SIG-M5 treated with dmso at 0.1 percent for 504 hours (cell line): ENCODE measurements around the gene PLEKHH2.

ENCODE experiments used
- DNase-seq: peaks from one replicate; lab custom pipeline; 2025; ENCODE audit not compliant: unreplicated experiment; lab: John Stamatoyannopoulos, UW

Gene PLEKHH2

DNA sequence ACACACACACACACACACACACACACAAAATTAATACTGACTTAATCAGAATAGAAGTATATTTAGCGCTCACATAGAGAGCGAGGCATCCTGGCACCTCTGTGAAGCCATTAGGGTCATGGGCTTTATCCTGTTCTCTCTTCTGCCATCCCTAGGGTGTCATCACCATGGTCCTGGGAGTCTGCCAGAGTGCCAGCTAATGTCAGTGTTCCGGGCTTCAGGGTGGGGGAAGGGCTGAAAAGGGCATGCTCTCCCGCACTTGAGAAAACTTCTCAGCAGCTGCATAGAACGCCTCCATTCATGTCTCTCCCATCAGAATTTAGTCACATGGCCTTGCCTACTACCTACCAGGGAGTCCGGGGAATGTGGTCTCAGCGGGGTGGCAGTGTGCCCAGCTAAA lies 117.1 kb downstream of the PLEKHH2 start:
- DNase-seq, result no peak

DNA sequence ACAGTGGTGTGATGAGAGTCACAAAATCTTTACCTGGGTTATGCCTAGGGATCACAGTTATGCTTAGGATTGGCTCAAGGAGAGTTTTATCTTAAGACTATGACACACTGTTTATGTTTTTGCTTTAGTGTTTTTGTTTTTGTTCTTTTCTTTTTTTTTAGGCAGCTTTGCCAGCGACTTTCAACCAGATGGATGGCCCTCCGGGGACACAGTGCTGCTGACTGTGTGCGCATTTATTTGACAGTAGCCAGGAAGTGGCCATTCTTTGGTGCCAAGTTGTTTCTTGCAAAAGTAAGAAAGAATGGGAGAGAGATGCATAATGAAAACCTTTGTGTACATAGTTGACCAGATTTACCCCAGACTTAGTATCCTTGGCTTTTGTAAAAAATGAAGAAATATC lies 121.7 kb downstream of the PLEKHH2 start:
- DNase-seq, result no peak

DNA sequence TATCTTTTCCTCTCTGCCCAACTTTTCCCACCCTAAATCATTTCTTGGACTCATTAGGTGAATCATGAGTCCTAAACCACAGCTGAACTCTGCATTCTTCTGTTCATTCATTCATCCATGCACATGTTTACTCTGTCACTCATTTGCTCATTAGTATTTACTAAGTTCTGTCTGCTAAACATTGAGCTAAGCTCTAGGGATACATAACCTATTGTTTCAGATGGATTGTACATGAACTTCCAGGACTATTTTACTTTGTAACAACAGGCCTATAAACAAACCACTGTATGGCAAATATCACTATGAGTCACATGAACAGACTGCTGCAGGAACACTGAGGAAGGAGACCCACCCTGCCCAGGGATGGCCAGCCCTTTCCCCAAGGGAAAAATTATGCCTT lies 122.1 kb downstream of the PLEKHH2 start:
- no peak for DNase-seq

DNA sequence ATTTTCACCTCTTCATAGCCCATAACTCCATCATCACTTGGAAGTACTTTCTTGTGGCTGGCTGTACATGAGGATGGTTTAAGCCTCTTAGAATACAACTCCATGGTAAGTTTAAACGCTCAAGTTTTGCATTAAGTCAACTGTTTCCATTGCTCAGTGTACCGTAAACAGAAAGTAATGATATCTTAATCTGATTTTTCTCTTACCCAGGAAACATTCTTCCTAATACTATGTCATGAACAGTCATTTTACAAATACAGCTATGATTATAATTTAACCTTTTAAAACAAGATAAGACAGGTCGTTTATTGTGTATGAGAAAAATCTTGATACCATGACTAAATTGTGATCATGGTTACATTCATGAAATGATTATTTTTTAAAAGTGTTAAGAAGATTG lies 125.2 kb downstream of the PLEKHH2 start:
- DNase-seq, result no peak

DNA sequence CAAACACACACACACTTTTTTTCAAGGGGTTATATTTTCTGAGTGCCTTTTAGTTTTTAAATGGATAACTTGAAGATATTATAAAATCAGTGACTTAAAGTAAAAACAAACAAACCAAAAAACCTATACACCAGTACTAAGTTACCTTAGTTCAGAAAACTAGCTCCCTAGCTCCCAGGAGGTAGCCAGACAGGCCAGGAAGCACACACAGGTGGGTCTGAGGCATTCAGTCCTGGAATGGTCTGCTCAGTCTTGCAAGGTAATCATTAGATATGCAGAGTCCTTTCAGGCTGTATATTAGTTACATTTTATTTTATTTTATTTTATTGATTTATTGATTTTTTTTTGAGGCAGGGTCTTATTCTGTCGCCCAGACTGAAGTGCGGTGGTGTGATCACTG lies 126.0 kb downstream of the PLEKHH2 start:
- no peak for DNase-seq

DNA sequence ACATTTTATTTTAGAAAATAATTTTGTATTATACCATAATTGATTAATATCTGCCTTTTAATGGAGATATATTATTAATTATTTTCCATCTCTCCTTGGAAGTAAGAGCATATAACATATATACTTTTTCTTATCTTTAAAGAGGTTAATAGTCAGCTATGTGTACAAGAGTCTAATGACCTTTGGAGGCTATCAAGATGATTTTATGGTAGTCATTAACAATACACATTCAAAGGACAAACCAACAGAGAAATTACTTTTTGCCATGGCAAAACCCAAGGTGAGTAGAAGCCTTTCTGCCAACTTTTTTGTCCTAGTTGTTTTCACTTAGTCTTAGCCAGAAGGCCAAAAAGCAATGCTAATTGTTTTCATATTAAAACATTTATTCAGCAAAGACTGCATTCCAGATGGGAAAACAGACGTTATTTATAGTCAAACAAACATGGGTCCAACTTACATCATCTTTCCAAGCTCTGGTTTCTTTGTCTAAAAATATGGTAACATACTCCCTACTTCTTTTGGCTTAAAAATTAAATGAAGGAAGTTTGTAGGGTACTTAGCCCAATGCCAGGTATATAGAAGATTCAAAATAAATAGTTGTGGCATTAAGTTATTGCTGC lies 127.1 kb downstream of the PLEKHH2 start:
- no peak for DNase-seq

DNA sequence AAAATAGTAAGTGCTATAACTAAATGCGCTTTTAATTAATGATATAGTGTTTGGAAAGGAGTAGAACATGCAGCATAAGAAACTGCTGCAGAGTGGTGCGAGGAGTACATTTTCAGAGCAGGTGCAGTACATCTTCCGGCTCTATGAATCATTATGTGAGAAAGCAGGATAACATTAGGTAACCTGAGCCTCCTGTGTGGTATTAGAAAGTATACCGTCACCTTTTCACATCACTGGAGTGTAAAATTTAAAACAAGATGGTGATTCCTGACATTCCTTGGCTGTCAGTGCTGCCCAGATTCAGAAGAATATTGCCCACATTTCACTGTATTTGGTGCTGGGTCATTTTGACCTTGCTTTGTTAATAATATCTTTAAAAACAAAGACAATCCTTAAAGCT lies 128.9 kb downstream of the PLEKHH2 start:
- no peak for DNase-seq

DNA sequence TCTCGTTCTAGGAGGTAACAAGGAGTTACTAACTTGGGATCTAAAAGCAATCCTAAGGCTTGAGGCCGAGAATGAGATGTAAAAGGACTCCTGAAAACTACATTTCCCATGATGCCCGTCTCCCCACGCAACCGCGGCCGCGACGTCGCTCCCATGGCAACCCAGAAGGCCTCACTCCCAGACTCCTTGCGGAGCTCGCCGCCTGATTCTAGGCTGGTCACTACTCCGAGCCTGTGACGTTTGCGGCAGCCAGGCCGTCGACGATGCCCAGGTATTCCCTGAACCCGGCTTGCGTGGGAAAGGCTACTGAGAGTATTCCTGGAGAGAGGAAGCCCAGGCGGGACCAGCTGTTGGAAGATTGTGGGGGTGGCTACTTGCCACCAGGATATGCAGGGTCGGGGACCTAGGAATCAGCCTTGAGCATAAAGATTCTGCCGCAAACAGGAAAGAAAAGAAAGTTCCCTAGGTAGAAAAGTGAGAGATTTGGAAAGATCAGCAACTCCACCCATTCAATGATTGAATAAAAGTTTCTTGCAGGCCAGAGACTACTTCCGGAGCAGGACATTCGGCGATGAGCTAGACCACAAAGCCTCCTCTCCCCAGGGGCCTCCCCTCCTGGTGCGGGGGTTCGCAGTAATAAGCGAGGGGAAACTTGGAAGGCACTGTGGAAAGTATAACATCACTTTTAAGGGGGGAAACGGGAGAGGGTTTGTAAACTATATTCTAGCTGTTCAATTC lies 137.0 kb downstream of the PLEKHH2 start, which contains the start of gene DYNC2LI1:
Gene DYNC2LI1 (plus strand): TSS at position 164 of the 738 bp plus-strand sequence. CDS start 100 bp downstream, at position 264.
- DNase-seq, result peak; percentile 88

DNA sequence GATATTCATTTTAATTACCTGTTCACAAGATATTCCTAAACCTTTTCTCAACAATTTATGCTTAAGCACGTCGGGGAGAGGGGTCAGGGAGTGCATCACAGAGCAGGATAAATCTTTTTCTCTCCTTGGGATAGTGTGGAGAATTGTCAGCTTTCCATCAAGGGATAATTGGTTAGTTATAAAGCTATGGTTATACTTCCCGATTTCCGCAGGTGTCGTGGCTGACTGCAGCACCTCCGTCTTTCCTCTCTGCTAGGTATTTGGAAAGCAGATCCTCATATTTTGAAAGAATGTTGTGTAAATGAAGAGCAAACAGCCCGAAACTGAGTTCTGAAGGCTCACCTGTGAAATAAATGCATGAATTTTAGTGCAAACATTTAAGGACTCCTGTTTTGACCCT lies 137.6 kb downstream of the PLEKHH2 start:
- no peak for DNase-seq

DNA sequence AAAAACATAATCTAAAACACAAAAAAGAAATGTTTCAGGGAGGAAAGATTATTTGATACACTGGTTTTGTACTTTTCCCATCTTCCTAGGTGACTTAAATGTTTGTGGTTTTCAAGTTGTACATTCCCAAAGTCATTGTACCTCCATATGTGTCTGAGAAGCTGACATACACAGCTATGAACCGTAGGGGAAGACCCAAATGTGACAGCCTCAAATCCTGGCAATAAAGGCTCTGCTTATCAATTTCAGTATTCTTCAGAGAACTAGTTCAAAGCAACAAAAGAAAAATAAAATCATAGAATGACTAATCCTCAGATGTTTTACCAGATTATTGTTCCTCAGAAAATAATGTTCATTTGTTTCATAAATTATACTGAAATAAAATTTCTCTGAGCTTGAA lies 139.3 kb downstream of the PLEKHH2 start:
- DNase-seq, result no peak

DNA sequence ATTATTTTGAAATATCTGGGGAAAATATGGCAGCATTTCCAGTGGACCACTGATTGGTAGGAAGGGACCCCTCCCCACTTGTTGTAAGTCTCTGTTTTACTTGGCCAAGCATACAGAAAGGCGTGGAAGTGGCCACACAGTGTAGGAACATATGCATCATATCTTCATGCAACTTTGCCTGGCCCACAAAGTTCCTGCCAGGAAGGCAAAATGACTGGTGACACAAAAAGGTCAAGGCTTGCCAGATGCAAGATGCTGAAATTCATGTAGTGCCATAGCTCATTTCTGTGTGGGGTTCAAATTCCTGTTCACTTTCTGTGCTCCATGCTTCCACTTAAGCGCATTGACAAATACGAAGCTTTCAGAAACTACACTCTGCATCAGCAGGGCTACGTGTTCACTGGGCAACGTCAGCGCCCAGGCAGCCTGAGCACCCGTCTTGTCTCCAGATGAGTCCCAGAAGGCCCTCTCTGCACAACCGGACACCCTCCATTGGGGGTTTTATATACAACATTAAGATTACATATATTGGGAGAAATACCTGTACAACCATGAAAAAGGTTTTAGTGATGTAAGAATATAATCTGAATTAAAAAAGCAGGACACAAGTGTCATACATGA lies 140.4 kb downstream of the PLEKHH2 start:
- no peak for DNase-seq

DNA sequence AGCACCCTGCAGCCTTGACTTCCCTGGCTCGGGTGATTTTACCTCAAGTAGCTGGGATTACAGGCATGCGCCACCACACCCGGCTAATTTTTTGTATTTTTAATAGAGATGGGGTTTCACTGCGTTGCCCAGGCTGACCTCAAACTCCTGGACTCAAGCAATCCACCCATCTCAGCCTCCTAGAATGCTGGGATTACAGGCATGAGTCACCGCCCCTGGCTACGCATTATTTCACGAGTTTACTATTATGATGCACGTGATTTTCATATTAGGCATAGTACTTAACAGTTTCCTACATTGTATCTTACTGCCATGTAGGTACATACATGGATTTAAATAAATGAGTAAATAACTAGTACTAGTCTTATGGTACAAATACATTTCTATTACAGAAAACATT lies 141.2 kb downstream of the PLEKHH2 start:
- no peak for DNase-seq

DNA sequence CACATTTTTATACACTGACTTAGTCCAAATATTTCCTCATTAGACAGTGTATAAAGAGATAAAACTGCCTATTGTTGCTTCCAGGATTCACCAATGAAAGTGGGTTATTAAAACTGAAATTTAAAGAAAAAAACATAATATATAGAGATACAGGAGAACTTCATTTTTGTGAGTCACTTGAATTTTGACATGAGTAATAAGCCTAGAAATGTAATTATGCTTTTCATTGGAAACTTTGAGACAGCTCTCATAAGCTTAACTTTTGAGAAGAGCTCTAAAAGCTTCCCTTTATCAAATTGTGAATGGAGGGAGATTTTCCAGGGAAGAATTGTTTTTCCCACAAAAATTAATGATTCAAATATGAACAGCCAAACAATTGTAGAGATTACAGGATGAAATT lies 150.8 kb downstream of the PLEKHH2 start:
- no peak for DNase-seq

DNA sequence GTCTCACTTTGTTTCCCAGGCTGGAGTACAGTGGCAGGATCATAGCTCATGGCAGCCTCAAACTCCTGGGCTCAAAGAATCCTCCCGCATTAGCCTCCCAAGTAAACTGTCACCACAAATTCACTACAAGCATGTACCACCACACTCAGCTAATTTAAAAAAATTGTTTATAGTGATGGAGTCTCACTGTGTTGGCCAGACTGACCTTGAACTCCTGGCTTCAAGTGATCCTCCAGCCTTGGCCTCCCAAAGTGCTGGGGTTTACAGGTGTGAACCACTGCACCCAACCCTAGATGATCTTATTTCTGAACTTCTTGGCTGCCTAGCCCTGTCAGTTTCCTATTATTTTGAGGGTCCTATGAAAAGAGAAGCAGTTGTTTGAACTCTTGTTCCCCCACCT lies 151.6 kb downstream of the PLEKHH2 start:
- DNase-seq, result no peak

DNA sequence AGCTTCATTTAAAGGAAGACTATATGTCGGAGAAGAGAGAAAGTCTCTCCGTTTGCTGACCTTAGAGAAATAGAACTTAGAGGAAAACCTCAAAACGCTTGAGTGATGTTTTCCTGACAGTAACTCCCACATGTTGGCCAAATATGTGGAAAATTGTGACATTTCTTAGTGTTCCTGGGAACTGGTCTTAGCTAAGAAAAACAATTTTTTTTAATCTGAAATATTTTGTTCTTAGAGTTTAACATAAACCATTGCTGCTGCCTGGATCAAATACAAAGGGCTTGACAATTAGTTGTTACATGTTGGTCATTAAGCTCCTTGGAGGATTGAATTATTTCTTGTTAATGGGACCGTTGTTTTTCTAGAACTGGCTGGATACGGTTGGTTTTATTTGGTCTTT lies 153.1 kb downstream of the PLEKHH2 start:
- no peak for DNase-seq

DNA sequence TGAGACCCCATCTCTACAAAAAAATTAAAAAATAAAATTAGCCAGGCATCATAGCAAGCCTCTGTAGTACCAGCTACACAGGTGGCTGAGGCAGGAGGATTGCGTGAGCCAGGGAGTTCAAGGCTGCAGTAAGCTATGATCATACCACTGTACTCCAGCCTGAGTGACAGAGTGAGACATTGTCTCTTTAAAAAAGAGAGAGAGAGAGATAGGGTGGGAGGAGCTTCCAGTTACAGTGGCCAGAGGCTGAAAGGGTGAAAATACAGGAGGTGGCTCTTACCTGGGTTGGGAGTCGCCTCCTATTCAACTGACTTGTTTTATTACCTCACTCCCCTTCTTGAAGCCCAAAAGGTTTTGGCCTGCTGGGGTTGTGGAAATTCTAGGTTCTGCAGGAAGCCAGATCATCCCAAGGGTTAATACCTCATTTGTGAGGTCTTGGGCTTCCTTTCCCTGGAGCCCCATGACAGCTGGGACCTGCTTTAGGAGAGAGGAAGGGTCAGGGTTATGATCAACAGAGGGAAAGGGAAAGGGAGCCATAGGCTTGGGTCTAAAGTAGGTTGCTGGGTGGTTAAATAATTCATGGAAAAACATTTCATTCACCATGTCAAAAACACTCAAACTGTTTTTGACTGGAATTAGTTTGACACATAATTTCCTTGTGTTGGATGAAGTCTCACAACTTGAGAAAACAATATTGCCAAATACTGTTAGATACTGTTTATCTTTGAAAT lies 154.1 kb downstream of the PLEKHH2 start:
- no peak for DNase-seq

DNA sequence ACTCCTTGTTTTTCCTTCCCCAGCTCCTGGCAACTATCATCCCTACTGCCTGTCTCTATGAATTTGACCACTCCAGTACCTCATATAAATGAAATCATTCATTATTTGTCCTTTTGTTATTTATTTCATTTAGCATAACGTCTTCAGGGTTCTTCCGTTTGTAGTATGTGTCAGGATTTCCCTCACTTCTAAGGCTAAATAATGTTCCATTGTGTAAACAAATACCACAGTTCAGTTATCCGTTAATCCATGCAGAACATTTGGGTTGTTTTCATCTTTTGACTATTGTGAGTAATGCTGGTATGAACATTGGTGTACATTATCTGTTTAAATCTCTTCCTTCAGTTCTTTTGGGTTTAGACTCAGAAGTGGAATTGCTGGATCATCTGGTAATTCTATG lies 155.6 kb downstream of the PLEKHH2 start:
- no peak for DNase-seq

DNA sequence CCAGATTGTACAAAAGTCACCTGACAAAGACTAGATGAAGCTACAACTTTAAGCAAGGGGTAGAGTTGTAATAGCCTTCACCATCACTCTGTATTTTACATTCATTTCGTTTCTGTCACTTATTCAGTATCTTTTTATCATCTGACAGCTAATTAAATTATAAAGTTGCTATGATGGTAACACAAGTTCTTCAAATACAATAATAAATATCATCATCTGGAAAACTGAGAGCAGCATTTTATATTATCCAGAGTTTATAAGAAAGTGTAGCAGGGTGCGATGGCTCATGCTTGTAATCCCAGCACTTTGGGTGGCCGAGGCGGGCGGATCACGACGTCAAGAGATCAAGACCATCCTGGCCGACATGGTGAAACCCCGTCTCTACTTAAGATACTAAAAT lies 157.9 kb downstream of the PLEKHH2 start:
- DNase-seq, result no peak

DNA sequence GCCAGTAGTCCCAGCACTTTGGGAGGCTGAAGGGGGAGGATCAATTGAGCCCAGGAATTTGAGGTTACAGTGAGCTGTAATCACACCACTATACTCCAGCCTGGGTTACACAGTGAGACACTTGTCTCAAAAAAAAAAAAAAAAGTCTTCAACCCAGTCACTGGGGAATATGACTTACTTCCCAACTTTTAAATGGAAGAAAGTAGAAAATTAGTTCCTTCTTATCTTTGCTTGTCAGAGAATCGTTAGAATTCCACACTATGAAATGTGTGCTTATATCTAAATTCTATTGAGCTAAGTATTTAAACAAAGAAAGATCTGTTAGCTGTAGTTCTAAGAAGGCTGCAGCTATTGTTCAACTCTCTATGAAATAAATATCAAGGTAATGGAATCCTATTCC lies 159.1 kb downstream of the PLEKHH2 start:
- DNase-seq, result no peak

DNA sequence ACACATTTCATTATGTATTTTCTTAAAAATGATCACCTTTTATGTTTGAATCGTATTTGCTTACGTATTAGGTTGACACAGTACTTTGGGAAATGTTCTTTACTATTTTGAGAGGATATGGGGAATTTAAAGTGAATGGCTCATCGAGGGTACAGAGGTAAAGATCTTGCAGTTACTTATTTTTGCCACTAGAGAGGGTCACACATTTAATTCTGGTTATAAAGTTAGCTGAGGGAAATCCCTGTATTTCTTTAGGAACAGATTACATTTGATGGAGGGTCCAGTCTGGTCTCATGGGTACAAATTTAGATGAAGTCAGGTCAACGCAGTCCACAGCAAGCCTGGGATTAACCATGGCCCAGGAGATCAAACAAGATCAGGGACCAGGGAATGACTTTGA lies 161.2 kb downstream of the PLEKHH2 start:
- DNase-seq, result peak; percentile 34

DNA sequence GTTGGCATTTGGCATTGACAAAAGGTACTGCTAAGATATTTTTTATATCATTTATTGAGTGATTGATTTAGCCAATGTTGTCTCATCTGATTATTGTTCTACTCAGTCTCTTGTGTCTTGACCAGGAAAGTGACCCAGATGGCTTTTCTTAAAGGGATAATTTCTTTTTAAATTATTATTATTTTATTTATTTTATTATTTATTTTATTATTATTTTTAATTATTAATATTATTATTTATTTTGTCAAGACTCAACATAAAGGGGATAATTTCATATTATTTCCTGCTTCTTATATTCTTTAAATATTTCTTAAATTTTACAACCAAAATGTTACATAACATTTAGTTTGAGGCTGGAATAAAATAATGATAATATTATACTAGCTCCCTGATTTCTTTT lies 163.8 kb downstream of the PLEKHH2 start:
- no peak for DNase-seq

DNA sequence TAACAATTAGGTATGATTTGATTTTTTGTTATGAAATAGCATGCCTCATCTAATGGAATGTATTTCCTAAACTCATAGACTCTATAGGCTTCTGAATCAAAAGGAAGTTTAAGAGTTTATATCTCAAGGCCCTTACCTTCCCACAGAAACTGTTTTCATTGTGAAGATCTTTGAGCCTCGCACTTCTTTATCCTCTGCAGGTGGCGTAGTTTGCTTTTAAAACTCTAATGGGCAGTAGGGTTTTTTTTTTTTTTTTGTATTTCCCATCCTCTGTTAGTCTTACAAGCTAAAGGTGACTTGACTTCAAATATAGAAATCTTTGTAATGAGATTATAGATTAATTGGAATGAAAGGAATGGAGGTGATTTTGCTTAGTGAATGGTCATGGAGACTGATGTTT lies 165.1 kb downstream of the PLEKHH2 start:
- no peak for DNase-seq
